Astrocyte of the cerebellum (primary cell): Measurements from ENCODE around the gene DNAH8.
"Not testable (repeated sequence)": the region's sequence is repeated elsewhere in the genome, so short reads cannot be mapped to it uniquely, and the experiment has no call there.

ENCODE experiments used
- DNase-seq: peaks from one replicate; pipeline ENCODE4 v3.0.0-alpha.2; 2011; ENCODE audit warnings: low read depth
- H3K4me3 ChIP-seq: 2 replicates; pipeline ENCODE4 v1.5.1; 2011; ENCODE audit warnings: mild to moderate bottlenecking, low read depth, low read length, moderate library complexity
- in situ Hi-C: cut with HindIII; loops from 2 replicates; pipeline ENCODE4 v1.10.0; 2017; ENCODE audit warnings: low sequenced_read_pairs
- TF ChIP-seq, protein P1 (sequence below): IDR thresholded peaks from 2 replicates; pipeline ENCODE4 v1.5.1; 2012; ENCODE audit warnings: low read length, low read depth, moderate library complexity, mild to moderate bottlenecking; ENCODE audit errors: missing control alignments

Gene DNAH8

DNA sequence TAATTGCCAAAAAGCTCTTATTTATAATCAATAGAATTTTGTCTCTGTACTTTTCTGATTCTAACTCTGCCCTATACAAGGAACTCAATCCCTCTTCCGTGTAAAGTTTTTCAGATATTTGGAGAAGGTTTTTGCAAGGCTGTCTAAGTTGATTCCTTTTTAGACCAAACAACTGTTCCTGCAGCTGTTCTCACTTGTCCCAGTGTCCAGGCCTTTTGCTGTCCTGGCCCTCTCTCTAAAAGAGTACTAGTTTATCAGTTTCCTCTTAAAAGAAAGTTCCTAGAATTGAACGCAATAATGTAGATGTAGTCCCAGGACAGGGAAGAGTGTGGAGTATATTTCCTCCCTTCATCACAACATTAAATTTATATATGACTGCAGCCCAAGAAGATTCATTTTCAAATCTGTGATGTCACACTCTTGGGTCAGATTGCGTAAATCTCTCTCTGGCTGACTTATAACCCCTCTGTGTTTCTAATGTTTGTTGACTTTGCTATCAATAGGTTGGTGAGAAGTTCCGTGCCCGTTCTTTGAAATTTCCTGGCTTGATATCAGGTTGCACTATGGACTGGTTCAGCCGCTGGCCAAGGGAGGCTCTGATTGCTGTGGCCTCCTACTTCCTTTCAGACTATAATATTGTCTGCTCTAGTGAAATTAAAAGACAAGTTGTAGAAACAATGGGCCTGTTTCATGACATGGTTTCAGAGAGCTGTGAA, 194.1 kb downstream of the DNAH8 start:
- in situ Hi-C loops, result no loop called here
- TF ChIP-seq, protein P1, sequence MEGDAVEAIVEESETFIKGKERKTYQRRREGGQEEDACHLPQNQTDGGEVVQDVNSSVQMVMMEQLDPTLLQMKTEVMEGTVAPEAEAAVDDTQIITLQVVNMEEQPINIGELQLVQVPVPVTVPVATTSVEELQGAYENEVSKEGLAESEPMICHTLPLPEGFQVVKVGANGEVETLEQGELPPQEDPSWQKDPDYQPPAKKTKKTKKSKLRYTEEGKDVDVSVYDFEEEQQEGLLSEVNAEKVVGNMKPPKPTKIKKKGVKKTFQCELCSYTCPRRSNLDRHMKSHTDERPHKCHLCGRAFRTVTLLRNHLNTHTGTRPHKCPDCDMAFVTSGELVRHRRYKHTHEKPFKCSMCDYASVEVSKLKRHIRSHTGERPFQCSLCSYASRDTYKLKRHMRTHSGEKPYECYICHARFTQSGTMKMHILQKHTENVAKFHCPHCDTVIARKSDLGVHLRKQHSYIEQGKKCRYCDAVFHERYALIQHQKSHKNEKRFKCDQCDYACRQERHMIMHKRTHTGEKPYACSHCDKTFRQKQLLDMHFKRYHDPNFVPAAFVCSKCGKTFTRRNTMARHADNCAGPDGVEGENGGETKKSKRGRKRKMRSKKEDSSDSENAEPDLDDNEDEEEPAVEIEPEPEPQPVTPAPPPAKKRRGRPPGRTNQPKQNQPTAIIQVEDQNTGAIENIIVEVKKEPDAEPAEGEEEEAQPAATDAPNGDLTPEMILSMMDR, result no peak
- H3K4me3 ChIP-seq, result no peak overlapping the region
- no peak for DNase-seq

DNA sequence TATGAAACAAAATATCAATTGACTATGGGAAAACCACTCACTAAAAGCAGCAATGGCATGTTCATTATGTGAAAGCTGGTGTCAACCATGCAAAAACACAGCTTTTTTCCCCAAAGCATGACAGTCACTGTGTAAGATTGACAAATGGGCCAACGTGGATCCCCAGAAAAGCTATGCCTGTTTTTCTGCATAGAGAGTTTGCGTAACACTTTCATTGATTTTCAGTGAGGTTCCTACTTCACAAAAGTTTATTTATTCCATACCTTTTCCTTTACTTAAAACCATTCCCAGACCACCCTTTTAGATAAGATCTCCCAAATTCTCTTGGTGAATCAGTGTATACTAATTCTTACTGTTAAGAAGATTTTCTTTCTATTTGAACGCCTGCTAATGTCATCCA, 195.1 kb downstream of the DNAH8 start:
- in situ Hi-C loops, result no loop called here
- no peak for DNase-seq
- TF ChIP-seq, protein P1, result no peak
- H3K4me3 ChIP-seq, result no peak overlapping the region

DNA sequence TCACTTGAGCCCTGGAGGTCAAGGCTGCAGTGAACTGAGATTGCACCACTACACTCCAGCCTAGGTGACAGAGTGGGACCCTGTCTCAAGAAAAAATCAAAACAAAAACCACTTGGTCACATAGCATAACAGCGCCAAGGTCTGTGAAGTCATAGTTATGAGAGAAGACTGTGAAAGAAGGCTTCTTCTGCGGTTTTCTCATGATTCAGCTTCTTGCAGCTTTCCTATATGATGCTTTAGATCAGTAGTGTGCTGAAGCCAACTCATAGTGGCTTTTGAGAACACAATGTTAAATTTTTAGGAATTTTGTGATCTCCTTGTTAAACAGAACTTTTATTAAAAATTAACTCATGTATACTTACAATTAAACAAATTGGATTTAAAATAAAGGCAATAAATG, 197.3 kb downstream of the DNAH8 start:
- in situ Hi-C loops, result no loop called here
- DNase-seq, result no peak
- H3K4me3 ChIP-seq, result no peak overlapping the region
- TF ChIP-seq, protein P1, result no peak

DNA sequence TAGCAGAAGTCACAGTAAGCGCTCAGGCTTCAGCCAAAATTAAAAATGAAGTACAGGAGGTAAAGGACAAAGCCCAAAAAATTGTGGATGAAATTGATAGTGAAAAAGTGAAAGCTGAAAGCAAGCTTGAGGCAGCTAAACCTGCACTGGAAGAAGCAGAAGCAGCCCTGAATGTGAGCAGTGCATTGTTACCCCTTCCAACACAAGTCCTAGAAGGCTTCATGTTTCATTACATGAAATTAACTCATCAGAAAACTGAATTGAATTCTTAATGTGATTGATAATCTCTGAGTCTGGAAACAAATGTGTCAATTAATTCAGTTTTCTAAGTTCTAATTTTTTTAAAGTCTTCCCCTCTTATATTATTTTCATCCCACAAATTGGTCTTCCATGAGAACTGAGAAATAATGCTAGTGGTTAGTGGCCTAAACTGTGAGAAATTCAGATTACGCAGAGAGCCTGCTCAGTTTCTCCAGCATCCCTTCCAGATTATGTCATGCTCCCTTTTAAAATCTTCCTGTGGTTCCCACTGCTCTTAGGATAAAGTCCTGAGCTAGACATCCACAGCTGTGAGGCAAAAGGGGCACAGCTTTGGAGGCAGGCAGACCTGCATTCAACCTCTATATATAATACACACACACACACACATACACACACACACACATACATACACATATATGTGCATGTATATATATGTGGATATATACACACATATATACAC, 200.3 kb downstream of the DNAH8 start:
- no peak overlapping the region for H3K4me3 ChIP-seq
- in situ Hi-C loops, result no loop called here
- TF ChIP-seq, protein P1, result no peak
- DNase-seq, result no peak

DNA sequence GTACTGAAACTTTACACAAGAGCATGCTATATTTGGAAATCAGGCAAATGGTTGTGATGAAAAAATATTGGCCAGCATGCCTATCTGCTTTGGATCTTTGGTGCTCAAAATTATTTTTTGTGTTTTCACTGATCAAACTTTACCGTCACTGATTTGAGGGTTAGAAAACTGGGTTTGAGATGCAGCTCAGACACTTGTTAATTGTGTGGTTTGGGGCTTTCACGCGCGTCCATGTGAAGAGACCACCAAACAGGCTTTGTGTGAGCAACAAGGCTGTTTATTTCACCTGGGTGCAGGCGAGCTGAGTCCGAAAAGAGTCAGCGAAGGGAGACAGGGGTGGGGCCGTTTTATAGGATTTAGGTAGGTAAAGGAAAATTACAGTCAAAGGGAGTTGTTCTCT, 206.4 kb downstream of the DNAH8 start:
- H3K4me3 ChIP-seq, in situ Hi-C loops, DNase-seq: not testable (repeated sequence)

DNA sequence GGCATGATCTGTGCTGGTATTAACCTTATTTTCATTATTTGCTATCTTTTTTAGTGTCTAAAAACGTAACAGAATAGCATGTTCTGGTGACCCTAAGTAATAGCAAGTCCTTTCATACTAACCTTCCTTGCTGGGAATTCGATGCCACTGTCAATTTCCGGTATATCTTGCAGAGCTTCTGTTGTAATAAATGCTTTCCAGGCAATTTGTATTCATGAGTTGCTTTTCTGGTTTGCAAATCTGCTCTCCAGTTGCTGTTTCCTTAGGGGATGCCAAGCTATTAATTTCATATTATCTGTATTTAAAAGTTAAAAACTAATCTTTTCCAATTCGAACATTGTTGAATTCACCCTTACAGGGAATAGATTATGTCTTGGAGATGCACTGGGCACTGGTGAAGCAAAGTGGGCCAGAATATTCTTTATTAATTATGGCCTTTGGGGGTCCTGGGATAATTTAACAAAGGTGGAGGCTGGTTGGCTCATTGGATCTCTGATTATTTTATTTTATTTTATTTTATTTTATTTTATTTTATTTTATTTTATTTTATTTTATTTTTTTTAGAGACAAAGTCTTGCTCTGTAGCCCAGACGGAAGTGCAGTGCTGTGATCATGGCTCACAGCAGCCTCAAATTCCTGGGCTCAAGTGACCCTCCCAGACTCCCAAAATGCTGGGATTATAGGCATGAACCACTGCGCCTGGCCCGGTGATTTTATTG, 209.8 kb downstream of the DNAH8 start:
- in situ Hi-C loops, result no loop called here
- H3K4me3 ChIP-seq, result no peak overlapping the region
- TF ChIP-seq, protein P1, result no peak
- no peak for DNase-seq

DNA sequence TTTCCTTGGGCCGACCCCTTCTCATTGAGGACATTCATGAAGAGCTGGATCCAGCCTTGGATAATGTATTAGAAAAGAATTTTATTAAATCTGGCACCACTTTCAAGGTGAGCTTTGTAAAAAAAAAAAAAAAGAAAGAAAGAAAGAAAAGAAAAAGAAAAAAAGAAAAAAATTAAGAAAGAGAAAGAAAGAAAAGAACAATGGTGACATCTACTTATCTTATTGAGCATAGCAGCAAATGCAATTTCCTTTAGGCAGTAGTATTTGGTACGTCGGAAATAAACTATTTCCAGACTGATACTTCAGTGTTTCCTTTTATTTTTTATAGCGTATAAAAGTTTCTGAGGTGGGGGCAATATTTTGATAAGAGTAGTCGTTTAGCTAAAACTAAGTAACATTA, 214.4 kb downstream of the DNAH8 start:
- H3K4me3 ChIP-seq, result no peak overlapping the region
- in situ Hi-C loops, result no loop called here
- TF ChIP-seq, protein P1, result no peak
- no peak for DNase-seq
